PFSK-1 (cell line): Measurements from ENCODE around the gene GEMIN5.

Experiments used
- POLR2AphosphoS5 ChIP-seq: IDR thresholded peaks from 2 replicates; pipeline ENCODE4 v1.6.1; 2012; ENCODE audit warnings: low read depth, mild to moderate bottlenecking, control low read depth, low read length, moderate library complexity
- SIN3A ChIP-seq: IDR thresholded peaks from 2 replicates; pipeline ENCODE4 v1.6.1; 2012; ENCODE audit warnings: mild to moderate bottlenecking, low read length, moderate library complexity, borderline replicate concordance; ENCODE audit not compliant: insufficient read depth
- TAF1 ChIP-seq: IDR thresholded peaks from 2 replicates; pipeline ENCODE4 v1.6.1; 2012; ENCODE audit warnings: low read length, control low read depth, borderline replicate concordance; ENCODE audit not compliant: insufficient read depth
- TF ChIP-seq, protein P1 (sequence below), 2 experiments: IDR thresholded peaks; 2 replicates each; pipeline versions ENCODE4 v1.6.1 to v1.8.0; 2011 to 2012; ENCODE audit warnings: low read depth in 2 of 2, low read length in 2 of 2, control low read depth in 1 of 2, inconsistent platforms in 1 of 2, mild to moderate bottlenecking in 1 of 2, moderate library complexity in 1 of 2; ENCODE audit not compliant: insufficient read depth in 1 of 2

DNA sequence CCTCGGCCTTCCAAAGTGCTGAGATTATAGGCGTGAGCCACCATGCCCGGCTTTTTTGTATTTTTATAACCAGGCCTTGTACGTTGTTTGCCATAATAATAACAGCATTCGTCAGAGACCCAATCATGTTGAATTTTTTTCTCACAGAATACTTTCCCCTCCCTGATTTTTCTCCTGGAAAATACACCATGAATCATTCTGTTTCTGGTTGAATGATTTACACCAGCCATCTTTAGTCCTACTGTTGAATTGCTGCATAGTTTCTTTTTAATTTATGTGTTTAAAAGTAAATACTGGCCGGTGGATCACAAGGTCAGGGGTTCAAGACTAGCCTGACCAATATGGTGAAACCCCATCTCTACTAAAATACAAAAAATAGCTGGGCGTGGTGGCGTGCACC, 76.1 kb downstream of the GEMIN5 start:
- TF ChIP-seq, protein P1, sequence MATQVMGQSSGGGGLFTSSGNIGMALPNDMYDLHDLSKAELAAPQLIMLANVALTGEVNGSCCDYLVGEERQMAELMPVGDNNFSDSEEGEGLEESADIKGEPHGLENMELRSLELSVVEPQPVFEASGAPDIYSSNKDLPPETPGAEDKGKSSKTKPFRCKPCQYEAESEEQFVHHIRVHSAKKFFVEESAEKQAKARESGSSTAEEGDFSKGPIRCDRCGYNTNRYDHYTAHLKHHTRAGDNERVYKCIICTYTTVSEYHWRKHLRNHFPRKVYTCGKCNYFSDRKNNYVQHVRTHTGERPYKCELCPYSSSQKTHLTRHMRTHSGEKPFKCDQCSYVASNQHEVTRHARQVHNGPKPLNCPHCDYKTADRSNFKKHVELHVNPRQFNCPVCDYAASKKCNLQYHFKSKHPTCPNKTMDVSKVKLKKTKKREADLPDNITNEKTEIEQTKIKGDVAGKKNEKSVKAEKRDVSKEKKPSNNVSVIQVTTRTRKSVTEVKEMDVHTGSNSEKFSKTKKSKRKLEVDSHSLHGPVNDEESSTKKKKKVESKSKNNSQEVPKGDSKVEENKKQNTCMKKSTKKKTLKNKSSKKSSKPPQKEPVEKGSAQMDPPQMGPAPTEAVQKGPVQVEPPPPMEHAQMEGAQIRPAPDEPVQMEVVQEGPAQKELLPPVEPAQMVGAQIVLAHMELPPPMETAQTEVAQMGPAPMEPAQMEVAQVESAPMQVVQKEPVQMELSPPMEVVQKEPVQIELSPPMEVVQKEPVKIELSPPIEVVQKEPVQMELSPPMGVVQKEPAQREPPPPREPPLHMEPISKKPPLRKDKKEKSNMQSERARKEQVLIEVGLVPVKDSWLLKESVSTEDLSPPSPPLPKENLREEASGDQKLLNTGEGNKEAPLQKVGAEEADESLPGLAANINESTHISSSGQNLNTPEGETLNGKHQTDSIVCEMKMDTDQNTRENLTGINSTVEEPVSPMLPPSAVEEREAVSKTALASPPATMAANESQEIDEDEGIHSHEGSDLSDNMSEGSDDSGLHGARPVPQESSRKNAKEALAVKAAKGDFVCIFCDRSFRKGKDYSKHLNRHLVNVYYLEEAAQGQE (IDR thresholded peaks at IDR 0.05; ENCODE audit: insufficient read depth in 1 of 2, low read depth in 2 of 2, low read length in 2 of 2), result no peak
- TF ChIP-seq POLR2AphosphoS5, result no peak
- TF ChIP-seq SIN3A, result no peak
- TF ChIP-seq TAF1, result no peak
